Body of pancreas (tissue), 4 donors: ENCODE results near the gene GLOD5.

ENCODE experiments used
- POLR2A ChIP-seq, 3 donors: fragments of 450-650 bp; IDR thresholded peaks; one replicate each; pipeline ENCODE4 v1.6.1; 2016; ENCODE audit warnings: antibody characterized with exemption in 3 of 3, mild to moderate bottlenecking in 2 of 3
- TF ChIP-seq, protein P1 (sequence below), 7 experiments: fragments of 450-650 bp in 4 of 7; fragments of 200-600 bp in 3 of 7; sonication (generic) in 3 of 7; IDR thresholded peaks; one replicate each; pipeline ENCODE4 v1.5.1; 2016 to 2019; ENCODE audit warnings: antibody characterized with exemption in 7 of 7

DNA sequence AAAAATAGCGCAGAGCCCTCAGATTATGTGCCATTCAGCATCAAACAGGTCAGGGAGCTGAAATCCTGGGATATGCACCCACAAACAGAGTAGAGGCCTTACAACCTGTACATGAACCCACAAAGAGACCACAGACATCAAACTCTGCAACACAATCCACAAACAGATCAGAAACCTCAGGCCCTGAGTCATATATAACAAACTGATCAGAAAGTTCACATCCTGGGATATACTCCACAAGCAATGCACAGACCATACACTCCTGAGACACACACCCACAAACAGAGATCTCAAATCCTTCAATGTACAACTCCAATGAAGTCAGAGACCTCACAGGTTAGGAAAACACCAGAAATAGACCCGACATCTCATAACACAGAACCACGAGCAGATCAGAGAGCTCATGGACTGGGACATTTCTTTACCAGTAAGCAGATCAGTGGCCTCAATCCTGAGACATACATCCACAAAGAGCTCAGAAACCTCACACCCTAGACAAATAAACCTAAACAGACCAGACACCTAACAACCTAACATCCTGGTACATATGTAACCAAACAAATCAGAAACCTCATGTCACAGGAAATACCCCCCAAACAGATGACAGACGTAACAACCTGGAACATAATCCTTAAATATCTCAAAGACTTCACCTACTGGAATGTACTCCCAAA, 40.8 kb upstream of the GLOD5 start:
- TF ChIP-seq, protein P1, sequence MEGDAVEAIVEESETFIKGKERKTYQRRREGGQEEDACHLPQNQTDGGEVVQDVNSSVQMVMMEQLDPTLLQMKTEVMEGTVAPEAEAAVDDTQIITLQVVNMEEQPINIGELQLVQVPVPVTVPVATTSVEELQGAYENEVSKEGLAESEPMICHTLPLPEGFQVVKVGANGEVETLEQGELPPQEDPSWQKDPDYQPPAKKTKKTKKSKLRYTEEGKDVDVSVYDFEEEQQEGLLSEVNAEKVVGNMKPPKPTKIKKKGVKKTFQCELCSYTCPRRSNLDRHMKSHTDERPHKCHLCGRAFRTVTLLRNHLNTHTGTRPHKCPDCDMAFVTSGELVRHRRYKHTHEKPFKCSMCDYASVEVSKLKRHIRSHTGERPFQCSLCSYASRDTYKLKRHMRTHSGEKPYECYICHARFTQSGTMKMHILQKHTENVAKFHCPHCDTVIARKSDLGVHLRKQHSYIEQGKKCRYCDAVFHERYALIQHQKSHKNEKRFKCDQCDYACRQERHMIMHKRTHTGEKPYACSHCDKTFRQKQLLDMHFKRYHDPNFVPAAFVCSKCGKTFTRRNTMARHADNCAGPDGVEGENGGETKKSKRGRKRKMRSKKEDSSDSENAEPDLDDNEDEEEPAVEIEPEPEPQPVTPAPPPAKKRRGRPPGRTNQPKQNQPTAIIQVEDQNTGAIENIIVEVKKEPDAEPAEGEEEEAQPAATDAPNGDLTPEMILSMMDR (IDR thresholded peaks at IDR 0.05): no peak
- TF ChIP-seq POLR2A (IDR thresholded peaks at IDR 0.05): no peak
